Measurements from ENCODE around the gene LRRC27. TPM values are rescaled to one million over a fixed set of nuclear protein-coding genes. Genes with fewer than 3 reads are reported as not detected.
A peak's percentile ranks its signal among the peaks of the same experiment; 100 is the strongest.

The LRRC27 gene
- 6.9 and 9.0 TPM in 2 replicates for polyA plus RNA-seq (2011; rRNA removed)
- 4.3 and 4.8 TPM in 2 replicates for polyA plus RNA-seq (2012; cell fraction: cytosol; rRNA removed)
- polyA plus RNA-seq (2012; cell fraction: nucleus; rRNA removed): 8.4 and 12.2 TPM in 2 replicates
- polyA plus RNA-seq (2017; fragmentation: RNase III; extraction: RNeasy Plus Mini Kit Qiagen cat#74134 plus additional on column Dnase treatment): 6.5 to 8.3 TPM (median 6.9 TPM) in 3 replicates
- 5.3 and 7.4 TPM in 2 replicates for polyA minus RNA-seq (2011; rRNA and poly(A)+ RNA removed)

GRCh38 chr10:132331601-132332432 lies at the start of gene LRRC27:
LRRC27 (plus strand) TSS chr10:132332193; CDS start chr10:132333525, 1,332 bp downstream.
- POLR2A ChIA-PET: interaction anchor here (0.6 to 0.8 kb wide), 3 partner anchors 12 to 24 kb away, joined by 4 to 5 read pairs (median 4); partner anchors contain the start of gene STK32C
- 2% methylated on average over 11 of the region's 89 CpGs for WGBS (ENCODE audit: missing lambda C conversion rate)
- peak; percentile 99 for DNase-seq (ENCODE audit: low read depth in 1 of 2, low spot score in 1 of 2)
- FAIRE-seq: no peak
- H3K27ac ChIP-seq: peak within 1 kb of the TSS; percentile 95 to 96
- no peaks in the 10 kb centered on the region for H3K9me3 ChIP-seq
- peaks cover 30% of the 10 kb centered on the region for H3K4me1 ChIP-seq
- ATAC-seq: peak; percentile 90 to 91
- TF ChIP-seq MAZ (IDR thresholded peaks at IDR 0.05; ENCODE audit: borderline replicate concordance, low read depth, low read length) (peak; percentile 88), EHMT2 (IDR thresholded peaks at IDR 0.05; ENCODE audit: low read depth) (no peak), BCL3 (IDR thresholded peaks at IDR 0.05) (peak; percentile 61; the same call in 2 of the 3 replicates), MYC (IDR thresholded peaks at IDR 0.05; ENCODE audit: borderline replicate concordance, low read length) (peak; percentile 87), RCOR1 (IDR thresholded peaks at IDR 0.05; ENCODE audit: low read depth, low read length) (no peak), POLR2A (IDR thresholded peaks at IDR 0.05; ENCODE audit: low read length) (peak; percentile 85), BHLHE40 (IDR thresholded peaks at IDR 0.05; ENCODE audit: low read depth, low read length) (0 out of 2 replicates have a peak, but pooled peaks have one; percentile 8), PHF8 (IDR thresholded peaks at IDR 0.05; ENCODE audit: borderline replicate concordance, low read depth) (peak; percentile 68), HES2 (IDR thresholded peaks at IDR 0.05) (no peak), FOSB (CRISPR knock-in tag; IDR thresholded peaks at IDR 0.05) (no peak), ZNF302 (CRISPR knock-in tag; IDR thresholded peaks at IDR 0.05) (no peak), JUN (IDR thresholded peaks at IDR 0.05) (peak; percentile 34 to 85; a peak in 2 of 5 replicates)
- TF ChIP-seq, protein P1, sequence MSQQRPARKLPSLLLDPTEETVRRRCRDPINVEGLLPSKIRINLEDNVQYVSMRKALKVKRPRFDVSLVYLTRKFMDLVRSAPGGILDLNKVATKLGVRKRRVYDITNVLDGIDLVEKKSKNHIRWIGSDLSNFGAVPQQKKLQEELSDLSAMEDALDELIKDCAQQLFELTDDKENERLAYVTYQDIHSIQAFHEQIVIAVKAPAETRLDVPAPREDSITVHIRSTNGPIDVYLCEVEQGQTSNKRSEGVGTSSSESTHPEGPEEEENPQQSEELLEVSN (IDR thresholded peaks at IDR 0.05; ENCODE audit: borderline replicate concordance, low read depth): peak; percentile 67
- TF ChIP-seq, protein P2, sequence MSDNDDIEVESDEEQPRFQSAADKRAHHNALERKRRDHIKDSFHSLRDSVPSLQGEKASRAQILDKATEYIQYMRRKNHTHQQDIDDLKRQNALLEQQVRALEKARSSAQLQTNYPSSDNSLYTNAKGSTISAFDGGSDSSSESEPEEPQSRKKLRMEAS (IDR thresholded peaks at IDR 0.05): peak; percentile 79
- TF ChIP-seq, protein P3, sequence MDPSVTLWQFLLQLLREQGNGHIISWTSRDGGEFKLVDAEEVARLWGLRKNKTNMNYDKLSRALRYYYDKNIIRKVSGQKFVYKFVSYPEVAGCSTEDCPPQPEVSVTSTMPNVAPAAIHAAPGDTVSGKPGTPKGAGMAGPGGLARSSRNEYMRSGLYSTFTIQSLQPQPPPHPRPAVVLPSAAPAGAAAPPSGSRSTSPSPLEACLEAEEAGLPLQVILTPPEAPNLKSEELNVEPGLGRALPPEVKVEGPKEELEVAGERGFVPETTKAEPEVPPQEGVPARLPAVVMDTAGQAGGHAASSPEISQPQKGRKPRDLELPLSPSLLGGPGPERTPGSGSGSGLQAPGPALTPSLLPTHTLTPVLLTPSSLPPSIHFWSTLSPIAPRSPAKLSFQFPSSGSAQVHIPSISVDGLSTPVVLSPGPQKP (IDR thresholded peaks at IDR 0.05; ENCODE audit: low read depth, low read length): no peak
- TF ChIP-seq, protein P4, sequence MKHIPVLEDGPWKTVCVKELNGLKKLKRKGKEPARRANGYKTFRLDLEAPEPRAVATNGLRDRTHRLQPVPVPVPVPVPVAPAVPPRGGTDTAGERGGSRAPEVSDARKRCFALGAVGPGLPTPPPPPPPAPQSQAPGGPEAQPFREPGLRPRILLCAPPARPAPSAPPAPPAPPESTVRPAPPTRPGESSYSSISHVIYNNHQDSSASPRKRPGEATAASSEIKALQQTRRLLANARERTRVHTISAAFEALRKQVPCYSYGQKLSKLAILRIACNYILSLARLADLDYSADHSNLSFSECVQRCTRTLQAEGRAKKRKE (CRISPR knock-in tag; IDR thresholded peaks at IDR 0.05; ENCODE audit: low read depth): no peak
- CTCF ChIA-PET: no interaction called here
- H3K4me3 ChIP-seq: peak within 1 kb of the TSS; percentile 86
- peak within 1 kb of the TSS; percentile 100 for H3K4me2 ChIP-seq

- WGBS (ENCODE audit: missing lambda C conversion rate): 76% methylated on average over 31 of the region's 36 CpGs
- POLR2A ChIA-PET: no interaction called here
Observed at GRCh38 chr10:132282667-132283603, 49.1 kb upstream of the LRRC27 start.

More at GRCh38 chr10:132282667-132283603, 49.1 kb upstream of the LRRC27 start:
- Histone ChIP-seq H3K4me3 (no peak overlapping the region), H3K4me1 (no peaks in the 10 kb centered on the region), H3K9me3 (no peaks in the 10 kb centered on the region), H3K27ac (no peak overlapping the region), H3K4me2 (no peak overlapping the region)
- no peak for FAIRE-seq
- CTCF ChIA-PET: interaction anchor here (0.7 kb wide), 1 partner anchor 14 kb away, joined by 3 read pairs; no protein-coding TSS in a partner anchor
- DNase-seq (ENCODE audit: low read depth in 1 of 2, low spot score in 1 of 2): no peak
- no peak; a peak in 2 of 6 replicates for ATAC-seq
- TF ChIP-seq, protein P5, sequence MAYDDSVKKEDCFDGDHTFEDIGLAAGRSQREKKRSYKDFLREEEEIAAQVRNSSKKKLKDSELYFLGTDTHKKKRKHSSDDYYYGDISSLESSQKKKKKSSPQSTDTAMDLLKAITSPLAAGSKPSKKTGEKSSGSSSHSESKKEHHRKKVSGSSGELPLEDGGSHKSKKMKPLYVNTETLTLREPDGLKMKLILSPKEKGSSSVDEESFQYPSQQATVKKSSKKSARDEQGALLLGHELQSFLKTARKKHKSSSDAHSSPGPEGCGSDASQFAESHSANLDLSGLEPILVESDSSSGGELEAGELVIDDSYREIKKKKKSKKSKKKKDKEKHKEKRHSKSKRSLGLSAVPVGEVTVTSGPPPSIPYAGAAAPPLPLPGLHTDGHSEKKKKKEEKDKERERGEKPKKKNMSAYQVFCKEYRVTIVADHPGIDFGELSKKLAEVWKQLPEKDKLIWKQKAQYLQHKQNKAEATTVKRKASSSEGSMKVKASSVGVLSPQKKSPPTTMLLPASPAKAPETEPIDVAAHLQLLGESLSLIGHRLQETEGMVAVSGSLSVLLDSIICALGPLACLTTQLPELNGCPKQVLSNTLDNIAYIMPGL (CRISPR knock-in tag; IDR thresholded peaks at IDR 0.05; ENCODE audit: borderline replicate concordance): no peak
- TF ChIP-seq FOSL2 (IDR thresholded peaks at IDR 0.05) (no peak), FOSL2 (CRISPR knock-in tag; IDR thresholded peaks at IDR 0.05) (no peak)
